HL-60 (cell line): ENCODE measurements around the gene PPP3CA.

Experiments used
- GABPA ChIP-seq: IDR thresholded peaks from 2 replicates; pipeline ENCODE4 v1.6.1; 2012; ENCODE audit warnings: low read depth
- POLR2AphosphoS5 ChIP-seq: IDR thresholded peaks from 2 replicates; pipeline ENCODE4 v1.6.1; 2012; ENCODE audit warnings: low read depth
- TF ChIP-seq, protein P1 (sequence below): IDR thresholded peaks from one replicate; pipeline ENCODE4 v1.5.1; 2011; ENCODE audit warnings: low read length, control low read depth, inconsistent platforms; ENCODE audit not compliant: insufficient read depth

DNA sequence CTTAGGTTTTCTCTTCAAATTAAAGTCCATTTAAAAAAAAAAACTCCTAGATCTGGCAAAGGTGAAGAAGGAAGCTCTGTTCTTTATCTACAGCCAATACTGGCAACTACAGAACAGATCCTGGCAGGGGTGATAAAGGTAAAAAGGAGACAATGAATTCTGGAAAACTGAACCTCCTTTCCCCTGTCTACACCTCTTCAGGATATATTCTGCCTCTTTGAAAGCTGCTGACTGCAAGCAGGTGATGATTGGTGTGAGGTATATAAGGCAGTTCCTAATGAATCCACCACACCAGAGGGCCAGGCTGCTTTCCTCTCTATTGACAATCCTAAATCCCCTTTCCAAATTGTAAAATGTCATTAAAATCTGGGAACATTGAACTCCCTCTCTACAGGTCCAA, 370.1 kb downstream of the PPP3CA start:
- TF ChIP-seq, protein P1, sequence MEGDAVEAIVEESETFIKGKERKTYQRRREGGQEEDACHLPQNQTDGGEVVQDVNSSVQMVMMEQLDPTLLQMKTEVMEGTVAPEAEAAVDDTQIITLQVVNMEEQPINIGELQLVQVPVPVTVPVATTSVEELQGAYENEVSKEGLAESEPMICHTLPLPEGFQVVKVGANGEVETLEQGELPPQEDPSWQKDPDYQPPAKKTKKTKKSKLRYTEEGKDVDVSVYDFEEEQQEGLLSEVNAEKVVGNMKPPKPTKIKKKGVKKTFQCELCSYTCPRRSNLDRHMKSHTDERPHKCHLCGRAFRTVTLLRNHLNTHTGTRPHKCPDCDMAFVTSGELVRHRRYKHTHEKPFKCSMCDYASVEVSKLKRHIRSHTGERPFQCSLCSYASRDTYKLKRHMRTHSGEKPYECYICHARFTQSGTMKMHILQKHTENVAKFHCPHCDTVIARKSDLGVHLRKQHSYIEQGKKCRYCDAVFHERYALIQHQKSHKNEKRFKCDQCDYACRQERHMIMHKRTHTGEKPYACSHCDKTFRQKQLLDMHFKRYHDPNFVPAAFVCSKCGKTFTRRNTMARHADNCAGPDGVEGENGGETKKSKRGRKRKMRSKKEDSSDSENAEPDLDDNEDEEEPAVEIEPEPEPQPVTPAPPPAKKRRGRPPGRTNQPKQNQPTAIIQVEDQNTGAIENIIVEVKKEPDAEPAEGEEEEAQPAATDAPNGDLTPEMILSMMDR, result no peak
- TF ChIP-seq POLR2AphosphoS5 (no peak), GABPA (no peak)
